Immature natural killer cell (primary cell): ENCODE measurements around the gene EPGN. TPM values are rescaled to one million over a fixed set of nuclear protein-coding genes. Genes with fewer than 3 reads are reported as not detected.
"Not testable (repeated sequence)": the region's sequence is repeated elsewhere in the genome, so short reads cannot be mapped to it uniquely, and the experiment has no call there.

Experiments
- DNase-seq, 3 donors: peaks; one replicate each; pipeline ENCODE4 v3.0.0; 2022; ENCODE audit warnings: mixed read lengths in 1 of 3
- H3K27ac Mint-ChIP-seq, 6 donors: one replicate each; pipeline ENCODE4 v1.8.0; 2020; ENCODE audit warnings: mixed read lengths in 6 of 6, mild to moderate bottlenecking in 5 of 6, inconsistent platforms in 4 of 6, moderate library complexity in 3 of 6
- H3K27me3 Mint-ChIP-seq, 3 donors: one replicate each; pipeline ENCODE4 v1.8.0; 2020 to 2021; ENCODE audit warnings: low read depth in 3 of 3, mild to moderate bottlenecking in 3 of 3, mixed read lengths in 3 of 3, moderate library complexity in 3 of 3, inconsistent platforms in 1 of 3
- H3K36me3 Mint-ChIP-seq, 3 donors: one replicate each; pipeline ENCODE4 v1.8.0; 2020; ENCODE audit warnings: mixed read lengths in 3 of 3, inconsistent platforms in 2 of 3, mild to moderate bottlenecking in 2 of 3
- H3K4me1 Mint-ChIP-seq, 2 donors: one replicate each; pipeline ENCODE4 v1.8.0; 2020; ENCODE audit warnings: inconsistent platforms in 2 of 2, mild to moderate bottlenecking in 2 of 2, mixed read lengths in 2 of 2, moderate library complexity in 1 of 2
- H3K4me3 Mint-ChIP-seq, 5 donors: one replicate each; pipeline ENCODE4 v1.8.0; 2020; ENCODE audit warnings: mild to moderate bottlenecking in 5 of 5, mixed read lengths in 5 of 5, inconsistent platforms in 3 of 5, moderate library complexity in 3 of 5
- H3K9me3 Mint-ChIP-seq, 6 donors: one replicate each; pipeline ENCODE4 v1.8.0; 2020; ENCODE audit warnings: mild to moderate bottlenecking in 6 of 6, mixed read lengths in 6 of 6, inconsistent platforms in 4 of 6, moderate library complexity in 3 of 6
- polyA plus RNA-seq, 3 donors: library from polyadenylated mRNA; unstranded; fragments of 300-500 nt; fragmentation: Illumina TruSeq; gene quantifications; one replicate each; pipeline ENCODE4 v1.2.3, GENCODE V29; 2021

The EPGN gene
- polyA plus RNA-seq, 3 donors from 2014 or later = not detected

DNA sequence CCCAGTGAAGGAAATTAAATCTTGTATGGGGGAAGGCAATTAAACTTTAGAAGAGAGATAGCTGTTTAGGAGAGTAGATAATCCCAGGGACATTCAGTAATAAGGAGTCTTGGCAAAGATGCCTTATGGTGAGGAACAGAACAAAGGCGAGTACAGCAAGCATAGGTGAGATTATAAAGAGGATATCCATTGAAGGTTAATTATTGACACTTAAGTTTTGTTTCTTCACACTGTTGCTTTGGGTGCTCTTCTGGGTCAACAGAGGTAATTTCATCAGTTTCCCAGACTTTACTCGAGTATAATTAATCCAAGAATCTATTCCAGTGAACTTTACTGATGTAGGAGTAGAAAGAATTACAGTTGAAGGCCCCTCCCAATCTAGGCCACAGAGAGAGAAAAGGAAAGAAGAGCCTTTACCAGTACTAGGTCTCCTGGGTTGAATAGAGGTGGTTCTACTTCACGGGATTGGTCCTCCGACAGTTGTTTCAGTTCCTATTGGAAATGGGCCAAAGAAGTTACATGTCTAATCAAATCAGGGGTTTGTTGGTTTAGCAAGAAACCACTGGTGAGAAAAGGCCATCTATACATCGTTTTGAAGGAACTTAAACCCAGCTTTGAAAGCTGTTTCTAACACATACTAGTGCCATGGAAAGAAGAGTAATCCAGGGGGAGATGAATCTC lies 27.2 kb downstream of the EPGN start:
- no peaks in the 10 kb centered on the region for H3K4me1 Mint-ChIP-seq
- H3K4me3 Mint-ChIP-seq = no peak overlapping the region
- no peak for DNase-seq
- no peak overlapping the region for H3K27ac Mint-ChIP-seq
- peaks cover 0 to 3% (median 2%) of the 10 kb centered on the region in 3 donors for H3K27me3 Mint-ChIP-seq
- H3K36me3 Mint-ChIP-seq = no peaks in the 10 kb centered on the region
- H3K9me3 Mint-ChIP-seq = peaks cover 0 to 6% (median 0%) of the 10 kb centered on the region in 6 donors

DNA sequence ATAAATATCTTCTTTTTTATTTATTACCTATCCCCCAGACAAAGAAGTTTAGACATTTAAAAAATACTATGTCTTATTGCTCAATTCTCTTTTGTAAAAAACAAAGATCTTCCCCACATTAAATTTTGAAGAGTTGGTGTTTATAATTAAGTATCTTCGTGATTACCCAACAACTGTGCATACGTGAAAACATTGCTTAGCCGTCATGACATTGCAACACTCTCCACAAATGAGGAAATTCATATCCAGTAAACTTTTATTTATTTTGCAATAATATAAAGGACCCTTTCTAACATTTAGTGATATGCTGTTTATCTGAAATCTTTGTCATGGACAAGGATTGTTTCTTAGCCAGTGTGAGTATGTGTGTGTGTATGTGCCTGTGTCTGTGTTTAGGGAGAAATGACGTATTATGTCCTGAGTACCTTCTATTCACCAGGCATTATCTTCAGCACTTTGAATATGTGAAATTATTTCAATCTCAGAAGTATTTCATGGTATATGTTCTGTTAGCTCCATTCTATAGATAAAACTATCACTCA lies 30.6 kb downstream of the EPGN start:
- no peak for DNase-seq
- no peak overlapping the region for H3K27ac Mint-ChIP-seq
- H3K4me1 Mint-ChIP-seq = no peaks in the 10 kb centered on the region
- no peaks in the 10 kb centered on the region for H3K36me3 Mint-ChIP-seq
- peaks cover 0 to 15% (median 11%) of the 10 kb centered on the region in 6 donors for H3K9me3 Mint-ChIP-seq
- no peak overlapping the region for H3K4me3 Mint-ChIP-seq
- peaks cover 2 to 11% (median 2%) of the 10 kb centered on the region in 3 donors for H3K27me3 Mint-ChIP-seq

DNA sequence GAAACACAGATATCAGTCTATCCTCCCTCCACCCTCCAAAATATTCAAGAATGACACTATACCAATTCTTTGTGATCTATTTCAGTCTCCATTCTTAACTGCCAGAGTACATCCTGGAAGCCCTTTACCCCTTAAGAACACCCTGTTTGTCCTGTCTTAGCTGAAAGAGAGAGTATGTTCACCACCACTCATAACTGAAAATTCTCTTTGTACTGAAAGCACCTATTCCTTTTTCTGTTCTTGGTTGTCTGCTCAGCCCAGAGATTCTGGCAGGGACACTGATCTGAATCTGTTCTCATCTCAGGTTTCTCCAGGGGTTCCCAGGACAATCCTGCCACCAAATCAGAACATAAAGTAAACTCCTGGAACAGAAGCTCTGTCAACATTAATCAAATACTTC lies 31.2 kb downstream of the EPGN start:
- peaks cover 1 to 7% (median 2%) of the 10 kb centered on the region in 3 donors for H3K27me3 Mint-ChIP-seq
- no peak overlapping the region for H3K4me3 Mint-ChIP-seq
- no peak overlapping the region for H3K27ac Mint-ChIP-seq
- no peaks in the 10 kb centered on the region for H3K4me1 Mint-ChIP-seq
- peaks cover 0 to 20% (median 14%) of the 10 kb centered on the region in 6 donors for H3K9me3 Mint-ChIP-seq
- no peak for DNase-seq
- H3K36me3 Mint-ChIP-seq = peaks cover 0 to 2% (median 1%) of the 10 kb centered on the region in 3 donors

DNA sequence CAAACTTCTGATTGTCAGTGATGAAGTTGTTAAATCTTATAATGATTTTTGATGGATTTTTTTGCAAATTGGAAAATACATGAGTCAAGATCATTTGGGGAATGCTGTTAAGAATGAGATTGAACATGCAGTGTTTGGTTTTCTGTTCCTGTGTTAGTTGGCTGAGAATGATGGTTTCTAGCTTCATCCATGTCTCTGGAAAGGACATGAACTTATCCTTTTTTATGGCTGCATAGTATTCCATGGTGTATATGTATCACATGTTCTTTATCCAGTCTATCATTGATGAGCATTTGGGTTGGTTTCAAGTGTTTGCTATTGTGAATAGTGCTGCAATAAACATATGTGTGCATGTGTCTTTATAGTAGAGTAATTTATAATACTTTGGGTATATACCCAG lies 32.2 kb downstream of the EPGN start:
- H3K36me3 Mint-ChIP-seq, DNase-seq, H3K4me3 Mint-ChIP-seq, H3K27me3 Mint-ChIP-seq, H3K27ac Mint-ChIP-seq, H3K4me1 Mint-ChIP-seq: not testable (repeated sequence)
- H3K9me3 Mint-ChIP-seq = peaks cover 3 to 28% (median 19%) of the 10 kb centered on the region in 6 donors

DNA sequence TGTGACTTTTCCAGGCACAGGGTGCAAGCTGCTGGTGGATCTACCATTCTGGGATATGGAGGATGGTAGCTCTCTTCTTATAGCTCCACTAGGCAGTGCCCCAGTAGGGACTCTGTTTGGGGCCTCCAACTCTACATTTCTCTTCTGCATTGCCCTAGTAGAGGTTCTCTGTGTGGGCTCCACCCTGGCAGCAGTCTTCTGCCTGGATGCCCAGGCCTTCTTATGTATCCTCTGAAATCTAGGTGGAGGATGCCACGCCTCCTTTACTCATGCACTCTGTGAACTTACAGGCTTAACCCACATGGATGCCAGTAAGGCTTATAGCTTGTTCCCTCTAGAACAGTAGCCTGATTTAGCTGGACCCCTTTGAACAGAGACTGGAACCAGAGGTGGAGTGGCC lies 35.8 kb downstream of the EPGN start:
- H3K27ac Mint-ChIP-seq = no peak overlapping the region
- H3K27me3 Mint-ChIP-seq = peaks cover 0 to 10% (median 3%) of the 10 kb centered on the region in 3 donors
- no peaks in the 10 kb centered on the region for H3K4me1 Mint-ChIP-seq
- no peak for DNase-seq
- H3K36me3 Mint-ChIP-seq = peaks cover 0 to 9% (median 4%) of the 10 kb centered on the region in 3 donors
- H3K4me3 Mint-ChIP-seq = no peak overlapping the region
- peaks cover 4 to 29% (median 19%) of the 10 kb centered on the region in 6 donors for H3K9me3 Mint-ChIP-seq

DNA sequence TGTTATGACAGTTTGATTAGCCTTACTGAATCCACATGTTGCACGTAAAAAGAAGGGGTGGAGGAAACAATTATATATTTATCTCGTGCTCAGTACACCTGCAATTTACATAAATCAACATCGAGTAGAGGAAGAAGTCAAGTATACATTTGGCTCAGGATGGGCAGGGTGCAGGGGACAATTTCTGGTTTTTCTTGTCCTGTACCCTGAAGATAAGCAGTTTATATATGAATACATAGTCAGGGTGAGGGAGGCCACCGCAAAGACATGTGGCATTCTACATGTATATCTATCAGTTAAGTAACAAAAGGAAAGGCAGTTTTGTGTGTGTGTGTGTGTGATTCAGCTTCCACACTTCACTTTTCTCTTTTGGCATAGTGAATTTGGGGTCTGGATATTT lies 45.6 kb downstream of the EPGN start:
- no peak for DNase-seq
- H3K9me3 Mint-ChIP-seq = no peaks in the 10 kb centered on the region
- H3K36me3 Mint-ChIP-seq = no peaks in the 10 kb centered on the region
- H3K4me3 Mint-ChIP-seq = no peak overlapping the region
- H3K4me1 Mint-ChIP-seq = no peaks in the 10 kb centered on the region
- no peak overlapping the region for H3K27ac Mint-ChIP-seq
- H3K27me3 Mint-ChIP-seq = no peaks in the 10 kb centered on the region

DNA sequence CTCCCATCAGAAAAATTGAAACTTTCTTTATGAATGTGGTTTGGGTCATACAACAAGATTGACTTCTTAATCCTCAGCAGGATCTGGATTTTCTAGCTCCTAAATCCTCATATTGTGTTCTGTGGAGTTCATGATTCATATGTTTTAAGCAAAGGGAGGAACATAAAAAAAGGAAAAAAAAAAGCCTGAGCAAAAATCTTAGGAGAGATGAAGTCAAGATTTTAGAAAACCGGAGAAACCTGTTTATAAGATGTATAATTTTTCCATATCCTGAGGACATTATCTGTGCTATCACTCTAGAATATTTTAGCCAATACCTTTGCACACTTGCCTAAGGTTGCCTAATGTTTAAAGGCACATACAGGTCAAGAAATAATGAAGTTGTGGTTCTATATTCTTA lies 49.7 kb downstream of the EPGN start:
- no peak for DNase-seq
- no peak overlapping the region for H3K4me3 Mint-ChIP-seq
- H3K36me3 Mint-ChIP-seq = no peaks in the 10 kb centered on the region
- no peaks in the 10 kb centered on the region for H3K4me1 Mint-ChIP-seq
- H3K9me3 Mint-ChIP-seq = no peaks in the 10 kb centered on the region
- H3K27ac Mint-ChIP-seq = no peak overlapping the region
- H3K27me3 Mint-ChIP-seq = peaks cover 2 to 5% (median 5%) of the 10 kb centered on the region in 3 donors

DNA sequence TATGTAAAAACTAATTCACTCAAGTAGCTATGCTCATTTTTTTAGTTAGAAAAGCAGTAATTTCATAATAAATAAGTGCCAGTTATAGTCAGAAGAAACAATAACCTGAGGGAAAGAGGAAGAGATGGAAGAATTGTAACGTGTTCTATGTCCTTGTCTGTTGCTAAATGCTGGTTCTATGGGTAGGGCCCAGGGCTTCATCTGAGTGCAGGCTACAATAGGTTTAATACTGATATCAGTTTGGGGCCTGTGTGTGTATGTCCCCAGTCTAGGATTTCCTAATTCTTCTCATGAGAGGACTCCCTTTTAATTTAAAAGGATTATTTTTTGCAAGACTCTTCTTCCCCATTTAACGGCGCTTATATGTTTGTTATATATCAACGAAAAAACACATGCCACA lies 53.4 kb downstream of the EPGN start:
- Mint-ChIP-seq H3K27me3 (peaks cover 14 to 18% (median 14%) of the 10 kb centered on the region in 3 donors), H3K27ac (no peak overlapping the region), H3K4me3 (no peak overlapping the region), H3K4me1 (peaks cover 14 to 18% of the 10 kb centered on the region in 2 donors), H3K9me3 (no peaks in the 10 kb centered on the region), H3K36me3 (no peaks in the 10 kb centered on the region)
- no peak for DNase-seq

DNA sequence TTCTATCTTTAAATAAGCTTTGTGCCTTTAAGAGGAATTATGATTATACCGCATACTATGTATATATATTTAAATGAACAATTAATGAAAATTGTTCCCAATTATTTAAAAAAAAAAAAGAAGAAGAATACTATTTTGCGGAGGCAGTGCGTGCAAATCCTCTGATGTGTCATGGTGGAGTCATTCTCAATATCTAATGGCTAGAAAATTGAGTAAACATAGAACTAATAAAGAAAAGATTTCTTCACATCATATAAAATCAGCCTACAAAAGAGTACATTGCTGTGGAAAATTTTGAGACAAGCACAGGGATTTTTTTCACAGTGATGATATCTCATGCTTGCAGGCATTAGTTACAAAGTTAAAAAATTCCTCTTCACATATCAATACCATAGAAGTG lies 54.1 kb downstream of the EPGN start:
- no peak for DNase-seq
- Mint-ChIP-seq H3K4me1 (peaks cover 14 to 18% of the 10 kb centered on the region in 2 donors), H3K9me3 (no peaks in the 10 kb centered on the region), H3K4me3 (no peak overlapping the region), H3K27me3 (peaks cover 14 to 22% (median 14%) of the 10 kb centered on the region in 3 donors), H3K27ac (no peak overlapping the region), H3K36me3 (no peaks in the 10 kb centered on the region)

DNA sequence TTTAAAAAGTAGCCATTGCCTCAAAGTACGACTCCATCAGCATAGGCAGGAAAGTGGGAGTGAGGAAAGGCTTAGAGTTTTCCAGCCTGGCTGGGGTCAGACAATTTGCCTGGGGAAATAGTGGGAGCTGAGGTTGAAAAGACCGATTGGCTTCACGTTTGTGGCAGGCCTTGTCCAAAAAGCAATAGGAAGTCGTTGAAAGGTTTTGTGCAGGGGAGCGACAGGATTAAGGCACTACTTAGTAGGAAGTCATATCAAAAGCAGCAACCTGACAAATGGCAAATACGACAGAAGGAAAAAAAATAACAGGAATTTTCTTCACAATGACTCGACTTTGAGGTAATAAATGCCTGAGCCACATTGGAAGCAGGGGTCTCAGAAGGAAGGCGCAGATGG lies 56.0 kb downstream of the EPGN start:
- Mint-ChIP-seq H3K27ac (no peak overlapping the region), H3K9me3 (no peaks in the 10 kb centered on the region), H3K4me1 (peaks cover 14 to 18% of the 10 kb centered on the region in 2 donors), H3K27me3 (peaks cover 14 to 23% (median 14%) of the 10 kb centered on the region in 3 donors), H3K36me3 (no peaks in the 10 kb centered on the region), H3K4me3 (peak overlapping the region; percentile 31 to 70 (median 61))
- DNase-seq = no peak

DNA sequence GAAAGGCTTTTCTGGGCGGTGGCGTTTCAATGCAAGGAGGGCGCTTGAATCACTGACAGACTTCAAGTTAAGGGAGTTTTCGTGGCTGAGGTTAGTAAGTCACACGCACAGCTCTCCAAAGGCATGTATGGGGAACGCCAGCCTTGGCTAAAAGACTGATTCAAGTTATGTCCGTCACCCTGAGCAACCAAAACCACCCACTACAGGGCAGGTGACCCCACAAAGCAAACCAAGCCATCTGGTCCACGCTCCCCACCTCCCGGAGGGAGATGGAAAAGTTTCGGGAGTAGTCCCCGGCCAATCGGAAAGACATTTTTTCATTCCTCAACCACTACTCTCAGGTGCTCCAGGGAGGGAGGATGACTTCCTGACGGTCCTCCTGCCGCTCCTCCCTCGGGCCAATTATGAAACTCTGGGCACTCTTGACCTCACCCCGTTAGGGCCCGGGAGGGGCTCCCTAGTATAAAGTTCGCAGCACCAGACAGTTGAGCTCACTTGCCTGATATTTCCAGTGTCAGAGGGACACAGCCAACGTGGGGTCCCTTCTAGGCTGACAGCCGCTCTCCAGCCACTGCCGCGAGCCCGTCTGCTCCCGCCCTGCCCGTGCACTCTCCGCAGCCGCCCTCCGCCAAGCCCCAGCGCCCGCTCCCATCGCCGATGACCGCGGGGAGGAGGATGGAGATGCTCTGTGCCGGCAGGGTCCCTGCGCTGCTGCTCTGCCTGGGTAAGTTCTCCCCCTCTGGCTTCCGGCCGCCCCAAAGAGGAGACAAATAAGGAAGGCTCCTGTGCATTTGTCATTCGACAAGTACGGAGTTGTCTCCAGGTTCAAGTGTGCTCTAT lies 56.6 kb downstream of the EPGN start, which contains the start of gene EREG:
TSS of gene EREG (plus strand) at position 494 of the 840 bp plus-strand sequence. CDS start at position 658, 164 bp downstream.
- Mint-ChIP-seq H3K27ac (peak within 1 kb of the TSS in 1 of 6 donors; percentile 56), H3K36me3 (no peaks in the 10 kb centered on the region), H3K9me3 (no peaks in the 10 kb centered on the region), H3K27me3 (peaks cover 14 to 23% (median 14%) of the 10 kb centered on the region in 3 donors), H3K4me1 (peaks cover 14 to 18% of the 10 kb centered on the region in 2 donors), H3K4me3 (peak within 1 kb of the TSS; percentile 61 to 81 (median 63))
- peak in 1 of 3 donors; percentile 9 for DNase-seq

DNA sequence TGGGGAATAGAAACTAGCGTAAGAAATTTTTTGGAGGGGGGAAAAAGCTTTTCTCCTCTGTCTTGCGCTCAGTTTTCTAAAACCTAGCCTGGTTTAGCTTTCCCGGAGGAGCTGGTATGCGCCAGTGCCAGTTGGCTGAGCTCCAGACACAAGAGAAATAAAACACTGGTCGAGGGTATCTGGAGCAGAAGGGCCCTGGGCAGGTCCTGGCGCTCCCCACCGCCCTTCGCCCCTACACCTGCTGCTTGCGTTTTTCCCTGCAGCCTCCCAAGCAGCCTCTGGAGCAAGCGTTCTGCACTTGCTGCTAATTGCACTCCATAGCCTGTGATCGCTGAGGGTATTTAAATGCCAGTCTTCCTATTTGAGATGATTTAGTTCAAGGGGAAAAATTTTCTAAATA lies 57.5 kb downstream of the EPGN start:
- Mint-ChIP-seq H3K36me3 (no peaks in the 10 kb centered on the region), H3K27me3 (peaks cover 14 to 23% (median 16%) of the 10 kb centered on the region in 3 donors), H3K4me3 (no peak overlapping the region), H3K4me1 (peaks cover 14 to 18% of the 10 kb centered on the region in 2 donors), H3K9me3 (no peaks in the 10 kb centered on the region), H3K27ac (no peak overlapping the region)
- no peak for DNase-seq
